GM12892 (cell line): ENCODE data around the gene CCDC18.

Experiments
- DNase-seq: peaks from one replicate; pipeline ENCODE4 v3.0.0; 2011; ENCODE audit not compliant: insufficient read length
- FAIRE-seq: peaks from 2 replicates; lab custom pipeline; 2011; peaks lifted over from hg19 to GRCh38; lab: Jason Lieb, UNC
- POLR2A ChIP-seq: IDR thresholded peaks from 2 replicates; pipeline ENCODE4 v1.6.1; 2011; ENCODE audit warnings: low read depth, low read length, control low read depth
- POLR2AphosphoS5 ChIP-seq: IDR thresholded peaks from 2 replicates; pipeline ENCODE4 v1.6.1; 2011; ENCODE audit warnings: low read depth, low read length, control low read depth
- TAF1 ChIP-seq: IDR thresholded peaks from 2 replicates; pipeline ENCODE4 v1.6.1; 2011; ENCODE audit warnings: low read depth, mild to moderate bottlenecking, control low read depth, low read length, borderline replicate concordance

Gene CCDC18

GRCh38 chr1:93179886-93180722 lies 420 bp upstream of the CCDC18 start, which contains the start of gene TMED5:
TSS of gene TMED5 (minus strand) at chr1:93180413. CDS start at chr1:93180242, 171 bp downstream.
- DNase-seq (peak; percentile 67), FAIRE-seq (peak; percentile 98)
- TF ChIP-seq POLR2A, result peak; percentile 78
- TF ChIP-seq POLR2AphosphoS5, result peak; percentile 89
- peak; percentile 68 for TF ChIP-seq TAF1

GRCh38 chr1:93186667-93187066 lies 6.1 kb downstream of the CCDC18 start:
- FAIRE-seq (no peak), DNase-seq (no peak)
- TF ChIP-seq POLR2AphosphoS5 (no peak), POLR2A (no peak), TAF1 (no peak)

GRCh38 chr1:93190432-93190831 lies 9.9 kb downstream of the CCDC18 start:
- TF ChIP-seq POLR2A, result no peak
- TF ChIP-seq POLR2AphosphoS5, result no peak
- TF ChIP-seq TAF1, result no peak
- DNase-seq (no peak), FAIRE-seq (no peak)

GRCh38 chr1:93194231-93194990 lies 13.9 kb downstream of the CCDC18 start:
- DNase-seq (no peak), FAIRE-seq (no peak)
- TF ChIP-seq POLR2AphosphoS5 (no peak), TAF1 (no peak), POLR2A (no peak)

GRCh38 chr1:93196591-93196990 lies 16.1 kb downstream of the CCDC18 start:
- DNase-seq, result no peak
- no peak for FAIRE-seq
- TF ChIP-seq POLR2AphosphoS5 (no peak), POLR2A (no peak), TAF1 (no peak)

GRCh38 chr1:93199150-93199549 lies 18.6 kb downstream of the CCDC18 start:
- no peak for TF ChIP-seq POLR2A
- TF ChIP-seq POLR2AphosphoS5, result no peak
- TF ChIP-seq TAF1, result no peak
- FAIRE-seq, result no peak
- DNase-seq, result no peak

- no peak for FAIRE-seq
- no peak for DNase-seq
- TF ChIP-seq POLR2A (no peak), TAF1 (no peak), POLR2AphosphoS5 (no peak)
Measured at GRCh38 chr1:93200086-93200620, 19.6 kb downstream of the CCDC18 start.

GRCh38 chr1:93200714-93201113 lies 20.2 kb downstream of the CCDC18 start:
- FAIRE-seq (no peak), DNase-seq (no peak)
- TF ChIP-seq POLR2AphosphoS5 (no peak), POLR2A (no peak), TAF1 (no peak)

- TF ChIP-seq TAF1 (no peak), POLR2AphosphoS5 (no peak), POLR2A (no peak)
- FAIRE-seq (no peak), DNase-seq (no peak)
Measured at GRCh38 chr1:93205892-93206566, 25.5 kb downstream of the CCDC18 start.

GRCh38 chr1:93206567-93206954 lies 26.0 kb downstream of the CCDC18 start:
- no peak for FAIRE-seq
- DNase-seq, result no peak
- no peak for TF ChIP-seq TAF1
- no peak for TF ChIP-seq POLR2AphosphoS5
- no peak for TF ChIP-seq POLR2A

GRCh38 chr1:93207211-93207610 lies 26.7 kb downstream of the CCDC18 start:
- FAIRE-seq (no peak), DNase-seq (no peak)
- TF ChIP-seq POLR2A (no peak), TAF1 (no peak), POLR2AphosphoS5 (no peak)

- no peak for DNase-seq
- TF ChIP-seq TAF1 (no peak), POLR2A (no peak), POLR2AphosphoS5 (no peak)
- no peak for FAIRE-seq
Measured at GRCh38 chr1:93215322-93215721, 34.8 kb downstream of the CCDC18 start.
